ENCODE data around the gene IPO11.

Gene IPO11

DNA sequence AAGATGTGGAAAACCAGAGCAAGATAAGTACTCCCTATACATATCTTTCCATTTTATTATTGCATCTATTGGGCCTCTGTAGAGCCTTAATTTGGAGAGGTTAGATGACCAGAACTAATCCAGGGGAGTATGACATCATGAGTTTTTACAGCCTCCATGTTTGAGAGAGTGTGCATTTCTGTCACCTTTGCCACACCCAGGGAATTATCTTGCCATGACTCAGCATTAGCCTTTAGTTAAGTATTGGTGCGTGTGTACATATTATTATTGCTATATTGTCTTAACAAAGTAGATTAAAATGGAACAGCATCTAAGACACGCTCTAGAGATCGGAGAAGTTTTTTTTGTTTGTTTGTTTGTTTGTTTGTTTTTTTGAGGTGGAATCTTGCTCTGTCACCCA is 36.5 kb upstream of the IPO11 start:
- no peak overlapping the region for H2AFZ ChIP-seq (ENCODE audit: low read length)
- H3K9me2 ChIP-seq (replicated peaks; ENCODE audit: low read depth, low read length): no peaks in the 10 kb centered on the region
- no peaks in the 10 kb centered on the region for H4K20me1 ChIP-seq (ENCODE audit: insufficient read depth, low read length, poor library complexity, severe bottlenecking)
- no peak overlapping the region for H3K9ac ChIP-seq (ENCODE audit: low read depth, low read length, poor library complexity, severe bottlenecking)
- peaks cover 80% of the 10 kb centered on the region for H3K36me3 ChIP-seq (ENCODE audit: insufficient read depth, low read length)
- no peak overlapping the region for H3K4me2 ChIP-seq (ENCODE audit: low read depth, low read length, poor library complexity, severe bottlenecking)
- no peaks in the 10 kb centered on the region for H3K4me1 ChIP-seq (ENCODE audit: insufficient read depth, low read length, poor library complexity, severe bottlenecking)
- H3F3A ChIP-seq (ENCODE audit: low read depth): no peaks in the 10 kb centered on the region
- TF ChIP-seq EZH2phosphoT487 (IDR thresholded peaks at IDR 0.05; ENCODE audit: borderline replicate concordance): no peak
- TF ChIP-seq, protein P1, sequence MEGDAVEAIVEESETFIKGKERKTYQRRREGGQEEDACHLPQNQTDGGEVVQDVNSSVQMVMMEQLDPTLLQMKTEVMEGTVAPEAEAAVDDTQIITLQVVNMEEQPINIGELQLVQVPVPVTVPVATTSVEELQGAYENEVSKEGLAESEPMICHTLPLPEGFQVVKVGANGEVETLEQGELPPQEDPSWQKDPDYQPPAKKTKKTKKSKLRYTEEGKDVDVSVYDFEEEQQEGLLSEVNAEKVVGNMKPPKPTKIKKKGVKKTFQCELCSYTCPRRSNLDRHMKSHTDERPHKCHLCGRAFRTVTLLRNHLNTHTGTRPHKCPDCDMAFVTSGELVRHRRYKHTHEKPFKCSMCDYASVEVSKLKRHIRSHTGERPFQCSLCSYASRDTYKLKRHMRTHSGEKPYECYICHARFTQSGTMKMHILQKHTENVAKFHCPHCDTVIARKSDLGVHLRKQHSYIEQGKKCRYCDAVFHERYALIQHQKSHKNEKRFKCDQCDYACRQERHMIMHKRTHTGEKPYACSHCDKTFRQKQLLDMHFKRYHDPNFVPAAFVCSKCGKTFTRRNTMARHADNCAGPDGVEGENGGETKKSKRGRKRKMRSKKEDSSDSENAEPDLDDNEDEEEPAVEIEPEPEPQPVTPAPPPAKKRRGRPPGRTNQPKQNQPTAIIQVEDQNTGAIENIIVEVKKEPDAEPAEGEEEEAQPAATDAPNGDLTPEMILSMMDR (conservative IDR thresholded peaks at IDR 0.05; ENCODE audit: low read length): no peak
- H3K79me2 ChIP-seq (ENCODE audit: insufficient read depth, low read length): no peaks in the 10 kb centered on the region
- no peaks in the 10 kb centered on the region for H3K9me3 ChIP-seq (ENCODE audit: insufficient read depth, low read depth, low read length)
- H3K4me3 ChIP-seq (ENCODE audit: low read length, poor library complexity, severe bottlenecking): no peak overlapping the region
- H3K27me3 ChIP-seq (ENCODE audit: insufficient read depth, low read length, poor library complexity, severe bottlenecking): no peaks in the 10 kb centered on the region

DNA sequence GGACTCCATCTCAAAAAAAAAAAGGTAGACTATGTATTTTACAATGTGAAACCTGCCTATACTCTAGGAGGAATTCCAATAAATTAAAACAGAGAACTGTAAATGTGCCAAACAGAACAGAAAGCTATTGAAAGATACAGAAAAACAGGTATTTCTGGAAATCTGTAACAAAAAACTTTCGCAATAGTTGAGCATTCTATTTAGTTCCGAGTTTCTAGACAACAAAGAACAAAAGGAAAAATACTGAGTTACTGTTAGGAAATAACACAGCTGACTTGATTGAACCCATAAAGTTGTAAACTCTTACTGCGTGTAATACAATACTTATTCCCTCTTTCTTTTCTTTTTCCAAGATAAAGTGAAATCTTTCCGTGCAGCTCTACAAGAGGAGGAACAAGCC is 27.4 kb upstream of the IPO11 start:
- no peak for TF ChIP-seq EZH2phosphoT487 (IDR thresholded peaks at IDR 0.05; ENCODE audit: borderline replicate concordance)
- TF ChIP-seq, protein P1 (conservative IDR thresholded peaks at IDR 0.05; ENCODE audit: low read length): no peak
- H4K20me1 ChIP-seq (ENCODE audit: insufficient read depth, low read length, poor library complexity, severe bottlenecking): no peaks in the 10 kb centered on the region
- H3K4me1 ChIP-seq (ENCODE audit: insufficient read depth, low read length, poor library complexity, severe bottlenecking): no peaks in the 10 kb centered on the region
- no peak overlapping the region for H2AFZ ChIP-seq (ENCODE audit: low read length)
- no peak overlapping the region for H3K4me3 ChIP-seq (ENCODE audit: low read length, poor library complexity, severe bottlenecking)
- H3K36me3 ChIP-seq (ENCODE audit: insufficient read depth, low read length): peaks cover 84% of the 10 kb centered on the region
- no peaks in the 10 kb centered on the region for H3K79me2 ChIP-seq (ENCODE audit: insufficient read depth, low read length)
- H3K4me2 ChIP-seq (ENCODE audit: low read depth, low read length, poor library complexity, severe bottlenecking): no peak overlapping the region
- H3K9me3 ChIP-seq (ENCODE audit: insufficient read depth, low read depth, low read length): no peaks in the 10 kb centered on the region
- H3K9ac ChIP-seq (ENCODE audit: low read depth, low read length, poor library complexity, severe bottlenecking): no peak overlapping the region
- no peaks in the 10 kb centered on the region for H3K9me2 ChIP-seq (replicated peaks; ENCODE audit: low read depth, low read length)
- no peaks in the 10 kb centered on the region for H3K27me3 ChIP-seq (ENCODE audit: insufficient read depth, low read length, poor library complexity, severe bottlenecking)
- no peaks in the 10 kb centered on the region for H3F3A ChIP-seq (ENCODE audit: low read depth)

DNA sequence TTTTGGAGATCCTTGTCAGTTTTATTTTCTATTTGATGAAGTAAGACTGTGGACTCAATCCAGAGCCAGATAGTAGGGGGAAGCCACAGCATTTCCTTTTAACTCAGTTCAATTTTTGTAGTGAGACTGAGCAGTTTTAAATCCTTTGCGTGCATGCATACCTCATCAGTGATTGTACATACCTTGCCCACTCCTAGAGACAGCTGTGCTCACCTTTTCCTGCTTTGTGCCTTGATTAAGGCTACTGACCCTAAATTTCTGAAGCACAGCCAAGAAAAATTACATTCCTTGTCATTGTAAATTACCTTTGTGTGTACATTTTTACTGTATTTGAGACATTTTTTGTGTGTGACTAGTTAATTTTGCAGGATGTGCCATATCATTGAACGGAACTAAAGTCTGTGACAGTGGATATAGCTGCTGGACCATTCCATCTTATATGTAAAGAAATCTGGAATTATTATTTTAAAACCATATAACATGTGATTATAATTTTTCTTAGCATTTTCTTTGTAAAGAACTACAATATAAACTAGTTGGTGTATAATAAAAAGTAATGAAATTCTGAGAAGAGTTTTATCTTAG is 26.7 kb upstream of the IPO11 start:
- Histone ChIP-seq H4K20me1 (ENCODE audit: insufficient read depth, low read length, poor library complexity, severe bottlenecking) (no peaks in the 10 kb centered on the region), H3K4me1 (ENCODE audit: insufficient read depth, low read length, poor library complexity, severe bottlenecking) (no peaks in the 10 kb centered on the region), H3K27me3 (ENCODE audit: insufficient read depth, low read length, poor library complexity, severe bottlenecking) (no peaks in the 10 kb centered on the region), H3K36me3 (ENCODE audit: insufficient read depth, low read length) (peaks cover 84% of the 10 kb centered on the region), H3K79me2 (ENCODE audit: insufficient read depth, low read length) (no peaks in the 10 kb centered on the region), H2AFZ (ENCODE audit: low read length) (no peak overlapping the region), H3K4me3 (ENCODE audit: low read length, poor library complexity, severe bottlenecking) (no peak overlapping the region), H3K9me3 (ENCODE audit: insufficient read depth, low read depth, low read length) (no peaks in the 10 kb centered on the region), H3K4me2 (ENCODE audit: low read depth, low read length, poor library complexity, severe bottlenecking) (no peak overlapping the region), H3F3A (ENCODE audit: low read depth) (no peaks in the 10 kb centered on the region), H3K9me2 (replicated peaks; ENCODE audit: low read depth, low read length) (no peaks in the 10 kb centered on the region), H3K9ac (ENCODE audit: low read depth, low read length, poor library complexity, severe bottlenecking) (no peak overlapping the region)
- TF ChIP-seq EZH2phosphoT487 (IDR thresholded peaks at IDR 0.05; ENCODE audit: borderline replicate concordance): no peak
- TF ChIP-seq, protein P1 (conservative IDR thresholded peaks at IDR 0.05; ENCODE audit: low read length): no peak

Measured in Loucy (cell line).